Activated CD4-positive, alpha-beta T cell treated with anti-CD3 and anti-CD28 coated beads, Interleukin-2, amount 50 U/mL, for 4 hours (primary cell): ENCODE data around the gene NOCT.
"Not testable (repeated sequence)": the region's sequence is repeated elsewhere in the genome, so short reads cannot be mapped to it uniquely, and the experiment has no call there.

Experiments
- DNase-seq, 2 experiments: peaks; one replicate each; pipeline ENCODE4 v3.0.0-alpha.2; 2020

NOCT gene

GRCh38 chr4:139053909-139054308, 38.3 kb downstream of the NOCT start:
- no peak for DNase-seq

DNA sequence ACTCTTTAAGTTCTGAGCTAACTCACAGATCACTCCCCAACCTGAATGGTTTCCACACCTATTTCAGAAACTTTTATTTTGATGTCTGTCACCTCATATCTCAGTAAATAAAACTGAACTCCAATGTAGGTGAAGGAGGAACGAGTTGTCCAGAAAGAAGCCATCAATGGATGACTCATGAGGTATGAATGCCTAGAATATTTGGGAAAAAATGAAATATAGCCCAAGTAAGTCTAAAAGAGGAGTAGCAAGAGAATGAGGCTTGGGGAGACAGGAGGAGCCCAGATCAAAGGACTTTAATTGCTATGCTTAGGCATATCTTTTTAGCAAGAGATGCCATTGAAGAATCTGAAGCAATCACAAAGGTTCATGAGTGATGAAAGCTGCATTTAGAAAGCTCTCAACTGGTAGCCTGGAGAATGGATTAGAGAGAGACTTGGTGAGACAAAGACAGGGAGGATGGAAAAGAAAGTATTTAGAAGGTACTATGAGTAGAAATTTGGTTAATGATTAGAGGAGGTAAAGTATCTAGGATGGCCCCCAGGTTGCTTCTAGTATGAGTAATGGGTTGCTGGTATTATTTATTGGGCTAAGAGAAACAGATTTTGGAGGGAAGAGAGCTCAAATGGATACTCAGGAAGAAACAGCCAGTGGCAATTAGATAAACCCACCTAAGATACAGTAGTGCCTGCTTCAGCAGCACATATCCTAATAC, 39.4 kb downstream of the NOCT start:
- no peak for DNase-seq

DNA sequence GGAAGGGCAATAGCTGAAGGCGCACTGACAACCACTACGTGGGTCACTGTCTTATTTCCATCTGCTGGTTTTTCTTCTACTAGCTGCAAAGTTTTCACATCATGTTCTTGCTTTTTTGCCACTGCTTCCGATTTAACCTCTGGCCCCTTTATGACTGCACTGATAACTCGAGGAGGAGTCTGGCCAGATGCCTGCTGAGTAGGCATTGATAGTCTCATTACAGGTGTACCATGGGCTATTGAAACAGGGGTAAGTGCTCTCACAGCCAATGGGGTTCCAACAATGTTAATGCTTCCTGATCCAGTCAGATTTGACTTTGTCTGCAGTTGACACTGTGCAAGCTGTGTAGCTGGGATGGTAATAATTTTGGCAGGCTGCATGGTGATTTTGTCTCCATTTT, 43.4 kb downstream of the NOCT start:
- not testable (repeated sequence) for DNase-seq

GRCh38 chr4:139060591-139060990, 45.0 kb downstream of the NOCT start:
- no peak for DNase-seq

DNA sequence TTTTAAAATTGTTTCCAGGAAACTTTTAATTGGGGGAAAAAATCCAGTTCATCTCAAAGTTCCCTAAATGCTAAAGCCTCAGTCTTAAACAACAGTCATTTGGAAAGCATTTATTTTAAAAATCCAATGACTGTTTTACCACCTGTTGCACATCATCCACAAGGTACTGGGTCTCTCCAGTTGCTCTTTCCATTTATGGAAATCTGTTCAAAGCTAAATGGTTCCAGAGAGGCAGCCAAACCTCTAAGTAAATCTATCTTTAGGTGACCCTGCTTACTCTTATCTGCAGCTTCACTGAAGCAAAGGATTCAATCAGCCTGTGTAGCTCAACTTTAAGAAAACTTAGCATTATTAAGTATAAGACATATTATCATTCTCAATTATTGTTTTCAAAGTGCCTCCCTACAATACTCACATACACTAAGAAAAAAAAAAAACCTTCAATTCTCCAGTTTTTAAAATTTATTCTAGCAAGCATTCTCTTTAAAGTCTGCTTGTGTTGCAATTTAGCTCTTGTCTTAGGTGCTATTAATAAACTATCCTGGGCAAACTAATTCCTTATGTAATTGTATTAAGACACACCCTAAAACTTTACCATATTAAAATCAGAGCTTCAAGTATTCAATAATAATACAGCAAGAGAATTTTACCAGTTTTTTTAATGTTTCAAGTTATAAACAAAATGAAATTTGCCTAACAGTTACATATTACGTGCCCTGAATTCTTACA, 60.6 kb downstream of the NOCT start:
- no peak for DNase-seq

DNA sequence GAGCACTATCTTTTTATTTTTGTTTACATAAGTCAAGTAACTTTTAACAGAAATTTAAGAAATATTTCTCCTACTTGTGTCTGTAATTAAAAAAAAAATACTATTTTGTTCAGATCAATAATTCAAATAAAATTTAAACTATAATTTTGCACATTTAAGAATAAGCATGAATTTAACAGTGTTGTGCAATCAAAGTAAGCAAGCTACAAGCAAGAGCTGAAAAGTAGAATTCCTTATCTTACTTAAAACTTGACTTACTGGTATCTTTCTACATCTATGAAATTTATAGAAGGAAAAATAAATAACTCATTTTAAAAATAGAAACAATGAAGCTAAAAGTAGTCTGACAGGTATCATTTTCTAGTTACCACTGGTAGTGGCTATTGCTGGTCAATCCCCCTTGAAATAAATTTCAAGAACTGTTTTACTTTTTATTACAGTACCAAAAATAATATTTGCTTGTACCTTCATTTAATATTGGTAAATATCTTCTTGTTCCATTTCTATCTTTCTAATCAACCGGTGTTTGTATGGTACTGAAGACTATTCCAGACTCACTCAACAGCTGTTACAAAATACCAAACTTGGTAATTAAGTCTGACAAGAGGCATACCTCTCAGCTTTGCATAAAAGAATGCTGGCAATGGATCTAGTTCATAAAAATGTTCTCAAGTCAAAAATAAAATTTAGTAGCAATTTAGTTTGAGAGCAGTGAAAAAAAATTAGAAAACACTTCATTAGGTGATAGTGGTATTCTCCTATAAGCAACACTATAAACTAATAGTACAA, 62.2 kb downstream of the NOCT start:
- no peak for DNase-seq

GRCh38 chr4:139078926-139079325, 63.3 kb downstream of the NOCT start:
- no peak for DNase-seq

DNA sequence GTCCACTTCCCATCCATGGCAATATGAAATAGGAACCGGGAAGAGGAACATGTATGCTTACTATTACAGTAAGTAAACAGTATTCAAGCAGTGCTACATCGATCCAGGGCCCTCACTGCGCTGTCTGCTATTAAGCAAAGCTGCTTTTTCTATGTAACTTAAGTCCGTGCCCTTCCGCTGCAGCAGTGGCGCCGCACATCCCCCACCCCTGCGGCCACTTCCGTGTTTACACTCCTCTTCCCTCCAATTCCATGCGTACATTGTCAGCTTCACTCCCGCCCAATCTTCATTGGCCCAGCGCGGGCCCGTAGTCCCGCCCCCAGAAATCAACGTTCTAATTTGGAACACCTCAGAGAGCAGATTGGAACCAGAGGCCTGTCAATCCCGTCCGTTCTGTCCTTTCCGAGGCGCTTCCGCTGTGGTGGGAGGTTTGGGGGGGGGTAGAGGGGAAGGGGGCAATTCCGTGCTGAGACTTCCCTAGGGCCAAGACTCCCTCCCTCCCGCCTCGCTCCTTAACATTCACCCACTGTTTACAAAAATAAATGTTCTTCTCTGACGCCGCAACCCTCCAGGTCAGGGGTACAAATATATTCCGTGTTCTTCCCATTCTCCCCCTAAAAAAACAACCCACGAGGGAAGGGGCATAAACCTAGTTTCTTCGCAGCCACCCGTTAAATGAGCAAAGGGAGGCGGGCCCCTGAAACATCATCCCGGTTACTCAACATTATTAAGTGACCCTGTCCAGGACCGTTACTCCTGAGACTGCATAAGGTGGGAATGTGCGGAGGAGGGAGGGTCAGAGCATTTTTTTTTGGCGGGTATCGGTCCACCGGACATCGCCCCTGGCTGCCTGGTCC, 67.4 kb downstream of the NOCT start:
- peak; percentile 82 to 84 for DNase-seq

DNA sequence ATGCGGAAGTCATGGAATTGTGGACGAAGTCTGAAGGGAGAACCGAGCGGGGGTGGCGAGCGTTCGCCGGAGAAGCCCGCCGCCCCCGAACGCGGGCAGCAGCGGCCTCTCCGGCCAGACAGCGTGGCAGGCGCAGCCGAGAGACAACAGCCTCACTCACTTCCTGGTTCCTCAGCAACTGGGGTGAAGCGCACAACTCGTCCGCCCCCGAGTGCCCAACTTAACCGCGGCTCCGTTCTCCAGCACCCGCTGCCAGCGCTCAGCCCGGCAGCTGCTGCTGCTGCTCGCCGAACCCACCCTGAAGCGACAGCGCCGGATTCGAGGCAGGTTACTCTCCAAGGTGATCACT, 68.0 kb downstream of the NOCT start:
- DNase-seq, result peak; percentile 55 to 56

DNA sequence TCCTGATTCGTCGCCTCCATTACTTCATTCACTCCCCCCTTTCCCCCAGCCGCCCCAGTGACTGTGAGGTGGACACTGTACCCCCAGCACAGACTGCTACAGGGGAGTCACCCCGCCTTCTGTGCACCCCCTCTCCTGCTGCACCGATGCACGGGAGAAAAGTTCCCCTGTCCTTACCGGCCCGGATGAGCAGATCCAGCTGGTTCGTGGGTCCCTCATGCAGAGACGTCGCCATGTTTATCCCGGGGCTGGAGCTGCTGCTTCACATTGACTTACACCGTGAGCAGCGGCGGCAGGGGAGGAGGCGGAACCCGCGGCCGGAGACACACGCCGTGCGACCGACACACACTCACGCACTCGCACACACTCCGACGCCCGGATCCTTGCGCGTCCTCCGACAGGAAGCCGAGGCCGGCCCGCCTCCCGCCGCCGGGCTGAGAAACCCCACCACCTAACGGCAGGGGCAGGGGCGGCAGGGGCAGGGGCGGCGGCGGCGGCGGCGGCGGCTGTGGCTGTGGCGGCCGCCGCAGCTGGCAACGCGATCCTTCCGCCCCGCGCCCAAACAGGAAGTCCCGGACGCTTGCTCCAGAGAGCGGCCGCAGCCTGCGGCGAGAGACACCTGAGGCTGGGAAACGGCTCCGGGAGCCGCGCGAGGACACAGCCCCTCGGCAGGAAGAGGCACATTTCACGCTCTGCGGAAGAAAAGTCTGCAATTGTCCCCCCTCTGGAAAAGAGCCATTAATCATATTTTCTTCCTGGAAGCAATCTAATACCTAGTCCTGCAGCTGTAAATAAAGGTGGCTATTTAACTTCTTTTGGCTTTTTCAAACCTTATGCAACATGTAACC, 68.6 kb downstream of the NOCT start:
- peak; percentile 71 for DNase-seq

DNA sequence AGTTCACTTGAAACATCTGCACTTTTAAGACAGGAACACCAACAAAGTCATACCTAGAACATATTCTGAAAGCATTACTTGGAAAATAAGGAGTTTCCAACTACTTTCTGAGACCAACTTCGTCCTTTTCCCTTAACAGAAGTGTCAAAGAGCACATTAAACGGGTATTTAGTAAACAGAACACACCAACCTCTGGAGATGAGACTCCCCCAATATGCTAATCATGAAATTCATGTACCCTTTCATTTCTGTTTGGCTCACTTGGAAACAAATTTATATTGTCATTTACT, 69.2 kb downstream of the NOCT start:
- DNase-seq, result no peak

DNA sequence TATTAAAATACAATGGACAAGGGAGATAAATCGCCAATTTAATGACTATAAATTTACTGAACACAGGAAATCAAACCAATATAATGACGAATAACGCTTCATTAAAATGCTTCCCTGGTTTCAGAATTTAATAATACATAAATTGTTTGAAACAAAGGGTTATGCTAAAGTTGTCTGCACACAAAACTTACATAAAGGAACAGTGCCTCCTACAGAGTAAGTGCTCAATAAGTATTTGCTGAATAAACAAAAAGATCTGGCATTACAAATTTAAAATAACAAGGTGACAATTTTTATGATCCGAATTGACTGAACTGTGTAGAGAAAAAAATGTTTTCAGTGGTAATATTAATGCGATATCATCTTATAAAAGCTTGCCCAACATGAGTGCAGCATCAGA, 69.6 kb downstream of the NOCT start:
- DNase-seq, result no peak

- DNase-seq, result no peak
These were observed 76.7 kb downstream of the NOCT start for GRCh38 chr4:139092271-139092670.
